BJ (cell line): ENCODE results near the gene MAPK10. TPM values are rescaled to one million over a fixed set of nuclear protein-coding genes. Genes with fewer than 3 reads are reported as not detected.

Experiments used
- CTCF ChIA-PET: fragments of 350-600 bp; formaldehyde crosslinking; extraction: SDS; loops from one replicate; lab custom pipeline; 2021; ENCODE audit warnings: antibody characterized with exemption, inconsistent platforms; lab: Yijun Ruan, JAX
- POLR2A ChIA-PET: fragments of 300-600 bp; sonication (Branson Sonifier 250); formaldehyde crosslinking; extraction: SDS; loops from one replicate; lab custom pipeline; 2021; ENCODE audit warnings: antibody characterized with exemption; lab: Charles Lee
- DNase-seq: peaks from one replicate; pipeline ENCODE4 v3.0.0-alpha.2; 2011; ENCODE audit warnings: low read depth
- H3K27me3 ChIP-seq: 2 replicates; pipeline ENCODE4 v1.6.0; 2011; ENCODE audit warnings: low read length; ENCODE audit not compliant: control insufficient read depth, insufficient read depth
- H3K36me3 ChIP-seq: 2 replicates; pipeline ENCODE4 v1.5.1; 2011; ENCODE audit warnings: low read length; ENCODE audit not compliant: control insufficient read depth, insufficient read depth
- H3K4me3 ChIP-seq: 2 replicates; pipeline ENCODE4 v1.5.1; 2011; ENCODE audit warnings: low read depth, mild to moderate bottlenecking, control low read depth, low read length
- polyA plus RNA-seq: library from polyadenylated mRNA; depleted of rRNA; stranded (reverse); fragments of >200 nt; gene quantifications from 2 replicates; pipeline ENCODE4 v1.2.3, GENCODE V29; 2011
- TF ChIP-seq, protein P1 (sequence below): IDR thresholded peaks from 2 replicates; pipeline ENCODE4 v1.5.1; 2011; ENCODE audit warnings: low read depth, mild to moderate bottlenecking, control low read depth, inconsistent platforms, low read length, moderate library complexity; ENCODE audit not compliant: insufficient read depth

MAPK10 gene
- polyA plus RNA-seq, 1 experiment = 0.86 TPM

GRCh38 chr4:85956293-85956945 lies 403.4 kb downstream of the MAPK10 start:
- TF ChIP-seq, protein P1, sequence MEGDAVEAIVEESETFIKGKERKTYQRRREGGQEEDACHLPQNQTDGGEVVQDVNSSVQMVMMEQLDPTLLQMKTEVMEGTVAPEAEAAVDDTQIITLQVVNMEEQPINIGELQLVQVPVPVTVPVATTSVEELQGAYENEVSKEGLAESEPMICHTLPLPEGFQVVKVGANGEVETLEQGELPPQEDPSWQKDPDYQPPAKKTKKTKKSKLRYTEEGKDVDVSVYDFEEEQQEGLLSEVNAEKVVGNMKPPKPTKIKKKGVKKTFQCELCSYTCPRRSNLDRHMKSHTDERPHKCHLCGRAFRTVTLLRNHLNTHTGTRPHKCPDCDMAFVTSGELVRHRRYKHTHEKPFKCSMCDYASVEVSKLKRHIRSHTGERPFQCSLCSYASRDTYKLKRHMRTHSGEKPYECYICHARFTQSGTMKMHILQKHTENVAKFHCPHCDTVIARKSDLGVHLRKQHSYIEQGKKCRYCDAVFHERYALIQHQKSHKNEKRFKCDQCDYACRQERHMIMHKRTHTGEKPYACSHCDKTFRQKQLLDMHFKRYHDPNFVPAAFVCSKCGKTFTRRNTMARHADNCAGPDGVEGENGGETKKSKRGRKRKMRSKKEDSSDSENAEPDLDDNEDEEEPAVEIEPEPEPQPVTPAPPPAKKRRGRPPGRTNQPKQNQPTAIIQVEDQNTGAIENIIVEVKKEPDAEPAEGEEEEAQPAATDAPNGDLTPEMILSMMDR = no peak
- no peak overlapping the region for H3K4me3 ChIP-seq
- no peaks in the 10 kb centered on the region for H3K27me3 ChIP-seq
- CTCF ChIA-PET = interaction anchor here (3.1 to 3.7 kb wide), 2 partner anchors 13 to 159 kb away, joined by 13 to 17 read pairs; no protein-coding TSS in a partner anchor
- POLR2A ChIA-PET = no interaction called here
- H3K36me3 ChIP-seq = no peaks in the 10 kb centered on the region
- DNase-seq = no peak

DNA sequence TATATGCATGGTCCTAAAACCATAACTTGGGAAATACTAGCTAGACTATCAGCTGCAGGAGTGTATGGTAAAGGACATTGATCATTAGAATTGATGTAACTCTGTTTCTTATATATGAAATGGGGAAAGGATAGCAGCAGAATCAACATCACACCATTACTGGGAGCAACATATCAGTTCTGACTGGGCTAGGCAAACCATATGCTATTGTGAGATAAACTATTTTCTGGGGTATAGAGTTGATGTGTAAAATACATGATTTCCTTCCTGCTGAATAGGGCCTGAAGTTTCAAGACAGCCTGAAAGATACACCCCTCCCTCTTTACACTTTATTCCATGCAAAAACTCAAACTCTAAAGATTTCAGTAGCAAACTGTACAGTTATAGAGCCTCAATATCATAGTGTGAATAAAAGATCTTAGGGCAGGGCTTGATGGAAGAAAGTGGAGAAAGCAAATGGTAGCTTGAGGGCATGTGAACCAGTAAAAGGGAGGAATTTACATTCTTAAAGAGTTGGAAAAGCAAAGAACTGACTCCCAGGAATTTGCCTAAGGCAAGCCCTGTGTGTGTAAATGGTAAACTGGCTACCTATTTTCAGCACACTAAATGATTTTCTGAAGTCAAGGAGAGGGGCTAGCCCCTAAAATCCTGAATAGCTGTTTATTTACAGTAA lies 404.1 kb downstream of the MAPK10 start:
- ChIA-PET CTCF (interaction anchor here (3.1 to 3.7 kb wide), 2 partner anchors 13 to 159 kb away, joined by 13 to 17 read pairs; no protein-coding TSS in a partner anchor), POLR2A (interaction anchor here (0.7 kb wide), 1 partner anchor 215 kb away, joined by 3 read pairs; no protein-coding TSS in a partner anchor)
- Histone ChIP-seq H3K36me3 (no peaks in the 10 kb centered on the region), H3K27me3 (no peaks in the 10 kb centered on the region), H3K4me3 (no peak overlapping the region)
- TF ChIP-seq, protein P1 = no peak
- no peak for DNase-seq

- Histone ChIP-seq H3K4me3 (no peak overlapping the region), H3K36me3 (no peaks in the 10 kb centered on the region), H3K27me3 (no peaks in the 10 kb centered on the region)
- TF ChIP-seq, protein P1 = no peak
- POLR2A ChIA-PET = no interaction called here
- CTCF ChIA-PET = interaction anchor here (0.8 to 3.7 kb wide), 4 partner anchors 20 to 198 kb away, joined by 3 to 17 read pairs (median 3); no protein-coding TSS in a partner anchor
- DNase-seq = no peak
These were observed 406.2 kb downstream of the MAPK10 start for GRCh38 chr4:85953651-85954018.

- CTCF ChIA-PET = interaction anchor here (0.8 to 3.7 kb wide), 2 partner anchors 48 to 156 kb away, joined by 3 to 17 read pairs; no protein-coding TSS in a partner anchor
- TF ChIP-seq, protein P1 = no peak
- POLR2A ChIA-PET = no interaction called here
- no peak for DNase-seq
- no peaks in the 10 kb centered on the region for H3K36me3 ChIP-seq
- no peak overlapping the region for H3K4me3 ChIP-seq
- no peaks in the 10 kb centered on the region for H3K27me3 ChIP-seq
These were observed 406.7 kb downstream of the MAPK10 start for GRCh38 chr4:85952972-85953650.

DNA sequence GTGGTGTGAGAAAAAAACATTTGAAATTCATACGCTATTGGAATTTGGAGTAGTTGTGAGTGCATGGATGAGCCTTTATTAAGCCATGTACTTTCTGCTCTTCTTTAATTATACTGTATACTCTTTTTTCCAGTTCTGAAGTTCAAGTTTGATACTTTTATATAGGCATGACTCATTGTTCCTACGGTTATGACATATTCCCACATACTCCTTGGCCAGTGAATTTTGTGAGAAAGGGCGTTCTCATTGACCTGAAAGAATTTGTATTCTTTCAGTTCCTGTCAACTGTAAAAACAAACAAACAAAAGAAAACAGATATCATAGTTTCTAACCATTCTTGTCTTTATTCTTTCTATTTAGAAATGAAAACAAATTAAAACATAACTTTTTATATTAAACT lies 407.3 kb downstream of the MAPK10 start:
- H3K27me3 ChIP-seq = no peaks in the 10 kb centered on the region
- ChIA-PET CTCF (interaction anchor here (0.9 kb wide), 1 partner anchor 16 kb away, joined by 3 read pairs; no protein-coding TSS in a partner anchor), POLR2A (no interaction called here)
- no peak overlapping the region for H3K4me3 ChIP-seq
- no peak for DNase-seq
- H3K36me3 ChIP-seq = no peaks in the 10 kb centered on the region
- TF ChIP-seq, protein P1 = no peak
